Caco-2 (cell line): ENCODE measurements around the gene PAPPA. TPM values are rescaled to one million over a fixed set of nuclear protein-coding genes. Genes with fewer than 3 reads are reported as not detected.

ENCODE experiments used
- BruUV-seq: library from RNA; stranded (reverse); fragments of 400-500 nt; replicated peaks from 2 replicates; lab custom pipeline; 2021; lab: Mats Ljungman, UMichigan
- CTCF ChIA-PET: fragments of 300-600 bp; sonication (Branson Sonifier 250); formaldehyde crosslinking; loops from one replicate; lab custom pipeline; 2022; ENCODE audit warnings: antibody characterized with exemption; lab: Charles Lee
- POLR2A ChIA-PET: fragments of 300-600 bp; sonication (Branson Sonifier 250); formaldehyde crosslinking; loops from one replicate; lab custom pipeline; 2022; ENCODE audit warnings: antibody characterized with exemption; lab: Charles Lee
- DNase-seq, 2 experiments: peaks; one replicate each; pipeline versions ENCODE4 v3.0.0 to v3.0.0-alpha.2; 2020 to 2022
- H3K27me3 ChIP-seq: replicated peaks from 2 replicates; pipeline ENCODE4 v1.6.0; 2011; ENCODE audit warnings: low read length; ENCODE audit not compliant: control insufficient read depth, insufficient read depth
- H3K36me3 ChIP-seq: 2 replicates; pipeline ENCODE4 v1.5.1; 2011; ENCODE audit warnings: low read length; ENCODE audit not compliant: control insufficient read depth, insufficient read depth
- H3K4me1 ChIP-seq: fragments of 250-450 bp; sonication (Bioruptor Pico); 2 replicates; pipeline ENCODE4 v1.5.1; 2020; ENCODE audit warnings: mild to moderate bottlenecking
- H3K4me3 ChIP-seq: 2 replicates; pipeline ENCODE4 v1.5.1; 2011; ENCODE audit warnings: low read depth, mild to moderate bottlenecking, control low read depth, low read length
- H3K9me3 ChIP-seq: fragments of 250-450 bp; sonication (Bioruptor Pico); 2 replicates; pipeline ENCODE4 v1.5.1; 2020; ENCODE audit warnings: mild to moderate bottlenecking, moderate library complexity
- H3K27ac Mint-ChIP-seq: one replicate; pipeline ENCODE4 v1.8.0; 2022; ENCODE audit warnings: mixed read lengths; ENCODE audit not compliant: unreplicated experiment
- H3K27me3 Mint-ChIP-seq: one replicate; pipeline ENCODE4 v1.8.0; 2022; ENCODE audit warnings: mixed read lengths; ENCODE audit not compliant: insufficient read depth, unreplicated experiment
- H3K36me3 Mint-ChIP-seq: one replicate; pipeline ENCODE4 v1.8.0; 2022; ENCODE audit warnings: mild to moderate bottlenecking, mixed read lengths; ENCODE audit not compliant: insufficient read depth, unreplicated experiment
- H3K4me1 Mint-ChIP-seq: one replicate; pipeline ENCODE4 v1.8.0; 2022; ENCODE audit warnings: low read depth, mixed read lengths; ENCODE audit not compliant: unreplicated experiment
- H3K4me3 Mint-ChIP-seq: one replicate; pipeline ENCODE4 v1.8.0; 2022; ENCODE audit warnings: mild to moderate bottlenecking, moderate library complexity, mixed read lengths; ENCODE audit not compliant: unreplicated experiment
- H3K9me3 Mint-ChIP-seq: one replicate; pipeline ENCODE4 v1.8.0; 2022; ENCODE audit warnings: mixed read lengths; ENCODE audit not compliant: unreplicated experiment
- CTCF ChIP-seq, 2 experiments: fragments of 200-600 bp in 1 of 2; IDR thresholded peaks; 1 replicate in 1 of 2; 2 replicates in 1 of 2; pipeline versions ENCODE4 v1.5.1 to v1.8.0; 2011 to 2022; ENCODE audit warnings: antibody characterized with exemption in 1 of 2, control low read depth in 1 of 2, inconsistent platforms in 1 of 2, low read depth in 1 of 2, low read length in 1 of 2, mild to moderate bottlenecking in 1 of 2, moderate library complexity in 1 of 2; ENCODE audit not compliant: insufficient read depth in 1 of 2, severe bottlenecking in 1 of 2, unreplicated experiment in 1 of 2
- intact Hi-C: fragments of 100-400 bp; cut with micrococcal nuclease; formaldehyde crosslinking; loops from one replicate; pipeline ENCODE4 v1.10.0; 2022; ENCODE audit not compliant: unreplicated experiment
- total RNA-seq: library from RNA; stranded (reverse); gene quantifications from 2 replicates; pipeline ENCODE4 v1.2.3, GENCODE V29; 2022

Gene PAPPA
- total RNA-seq, 1 experiment from 2014 or later, result not detected

- no peak overlapping the region for H3K4me3 ChIP-seq
- H3K27ac Mint-ChIP-seq, result no peak overlapping the region
- BruUV-seq, result no TSS peak
- no peaks in the 10 kb centered on the region for H3K4me1 ChIP-seq
- CTCF ChIA-PET, result no interaction called here
- H3K9me3 Mint-ChIP-seq, result no peaks in the 10 kb centered on the region
- no peaks in the 10 kb centered on the region for H3K9me3 ChIP-seq
- TF ChIP-seq CTCF (IDR thresholded peaks at IDR 0.05; ENCODE audit: insufficient read depth in 1 of 2, low read depth in 1 of 2, low read length in 1 of 2, severe bottlenecking in 1 of 2, unreplicated experiment in 1 of 2), result no peak
- H3K27me3 Mint-ChIP-seq, result no peaks in the 10 kb centered on the region
- POLR2A ChIA-PET, result no interaction called here
- no peaks in the 10 kb centered on the region for H3K27me3 ChIP-seq
- no peaks in the 10 kb centered on the region for H3K4me1 Mint-ChIP-seq
- H3K36me3 Mint-ChIP-seq, result no peaks in the 10 kb centered on the region
- DNase-seq, result no peak
- H3K4me3 Mint-ChIP-seq, result no peak overlapping the region
- no peaks in the 10 kb centered on the region for H3K36me3 ChIP-seq
- intact Hi-C loops, result no loop called here
Observed at GRCh38 chr9:116430849-116431248, 277.3 kb downstream of the PAPPA start.

GRCh38 chr9:116432051-116432450, 278.5 kb downstream of the PAPPA start:
- intact Hi-C loops, result no loop called here
- no peaks in the 10 kb centered on the region for H3K4me1 Mint-ChIP-seq
- BruUV-seq, result no TSS peak
- no peak overlapping the region for H3K27ac Mint-ChIP-seq
- ChIA-PET CTCF (no interaction called here), POLR2A (no interaction called here)
- no peak overlapping the region for H3K4me3 ChIP-seq
- H3K9me3 Mint-ChIP-seq, result no peaks in the 10 kb centered on the region
- H3K36me3 ChIP-seq, result no peaks in the 10 kb centered on the region
- no peak for TF ChIP-seq CTCF (IDR thresholded peaks at IDR 0.05; ENCODE audit: insufficient read depth in 1 of 2, low read depth in 1 of 2, low read length in 1 of 2, severe bottlenecking in 1 of 2, unreplicated experiment in 1 of 2)
- no peaks in the 10 kb centered on the region for H3K9me3 ChIP-seq
- H3K27me3 ChIP-seq, result no peaks in the 10 kb centered on the region
- no peaks in the 10 kb centered on the region for H3K27me3 Mint-ChIP-seq
- H3K4me1 ChIP-seq, result no peaks in the 10 kb centered on the region
- H3K36me3 Mint-ChIP-seq, result peaks cover under 1% of the 10 kb centered on the region
- no peak for DNase-seq
- no peak overlapping the region for H3K4me3 Mint-ChIP-seq

GRCh38 chr9:116434314-116434713, 280.7 kb downstream of the PAPPA start:
- H3K9me3 Mint-ChIP-seq, result no peaks in the 10 kb centered on the region
- H3K36me3 Mint-ChIP-seq, result peaks cover 5% of the 10 kb centered on the region
- DNase-seq, result no peak
- no peak overlapping the region for H3K4me3 ChIP-seq
- intact Hi-C loops, result no loop called here
- H3K9me3 ChIP-seq, result no peaks in the 10 kb centered on the region
- H3K4me3 Mint-ChIP-seq, result no peak overlapping the region
- no TSS peak for BruUV-seq
- H3K27me3 Mint-ChIP-seq, result no peaks in the 10 kb centered on the region
- no peaks in the 10 kb centered on the region for H3K4me1 ChIP-seq
- H3K36me3 ChIP-seq, result no peaks in the 10 kb centered on the region
- no peaks in the 10 kb centered on the region for H3K27me3 ChIP-seq
- TF ChIP-seq CTCF (IDR thresholded peaks at IDR 0.05; ENCODE audit: insufficient read depth in 1 of 2, low read depth in 1 of 2, low read length in 1 of 2, severe bottlenecking in 1 of 2, unreplicated experiment in 1 of 2), result no peak
- H3K4me1 Mint-ChIP-seq, result peaks cover 6% of the 10 kb centered on the region
- CTCF ChIA-PET, result no interaction called here
- POLR2A ChIA-PET, result no interaction called here
- H3K27ac Mint-ChIP-seq, result no peak overlapping the region
